GM19455 (cell line): ENCODE results near the gene AKR1B15.
A peak's percentile ranks its signal among the peaks of the same experiment; 100 is the strongest.
"Not testable (repeated sequence)": the region's sequence is repeated elsewhere in the genome, so short reads cannot be mapped to it uniquely, and the experiment has no call there.

ENCODE experiments used
- ATAC-seq: cut with Tn5 transposase; IDR thresholded peaks from one replicate; pipeline ENCODE4 v1.9.1; 2021; ENCODE audit not compliant: unreplicated experiment

Gene AKR1B15

GRCh38 chr7:134561616-134562015, 12.7 kb downstream of the AKR1B15 start:
- not testable (repeated sequence) for ATAC-seq

GRCh38 chr7:134562136-134562535, 13.2 kb downstream of the AKR1B15 start:
- ATAC-seq: no peak

- not testable (repeated sequence) for ATAC-seq
Measured at GRCh38 chr7:134563398-134563749, 14.5 kb downstream of the AKR1B15 start.

GRCh38 chr7:134565643-134566136, 16.8 kb downstream of the AKR1B15 start:
- no peak for ATAC-seq

- ATAC-seq: no peak
Measured at GRCh38 chr7:134567368-134567767, 18.5 kb downstream of the AKR1B15 start.

GRCh38 chr7:134569962-134570361, 21.1 kb downstream of the AKR1B15 start:
- ATAC-seq: not testable (repeated sequence)

GRCh38 chr7:134571101-134571500, 22.2 kb downstream of the AKR1B15 start:
- ATAC-seq: no peak

- no peak for ATAC-seq
Measured at GRCh38 chr7:134571746-134572461, 23.0 kb downstream of the AKR1B15 start.

GRCh38 chr7:134574322-134574721, 25.4 kb downstream of the AKR1B15 start:
- no peak for ATAC-seq

- no peak for ATAC-seq
Measured at GRCh38 chr7:134584290-134584689, 35.4 kb downstream of the AKR1B15 start.

- ATAC-seq: no peak
Measured at GRCh38 chr7:134585897-134586296, 37.0 kb downstream of the AKR1B15 start.

- ATAC-seq: no peak
Measured at GRCh38 chr7:134587750-134588149, 38.8 kb downstream of the AKR1B15 start.

- no peak for ATAC-seq
Measured at GRCh38 chr7:134589491-134589941, 40.6 kb downstream of the AKR1B15 start.

- no peak for ATAC-seq
Measured at GRCh38 chr7:134593530-134594392, 44.9 kb downstream of the AKR1B15 start.

- no peak for ATAC-seq
Measured at GRCh38 chr7:134594877-134595276, 46.0 kb downstream of the AKR1B15 start.

GRCh38 chr7:134599371-134599770, 50.5 kb downstream of the AKR1B15 start:
- ATAC-seq: no peak

GRCh38 chr7:134601459-134601858, 52.5 kb downstream of the AKR1B15 start:
- no peak for ATAC-seq

- ATAC-seq: no peak
Measured at GRCh38 chr7:134602881-134603451, 54.1 kb downstream of the AKR1B15 start.

- peak; percentile 86 for ATAC-seq
Measured at GRCh38 chr7:134605978-134606923, 57.3 kb downstream of the AKR1B15 start.

GRCh38 chr7:134611611-134612151, 62.8 kb downstream of the AKR1B15 start:
- ATAC-seq: no peak
